NCI-H526 (cell line): ENCODE results near the gene DCAF8L2.
"Not testable (repeated sequence)": the region's sequence is repeated elsewhere in the genome, so short reads cannot be mapped to it uniquely, and the experiment has no call there.

ENCODE experiments used
- DNase-seq, 2 experiments: peaks; one replicate each; lab custom pipeline; 2025; lab: John Stamatoyannopoulos, UW

The DCAF8L2 gene

DNA sequence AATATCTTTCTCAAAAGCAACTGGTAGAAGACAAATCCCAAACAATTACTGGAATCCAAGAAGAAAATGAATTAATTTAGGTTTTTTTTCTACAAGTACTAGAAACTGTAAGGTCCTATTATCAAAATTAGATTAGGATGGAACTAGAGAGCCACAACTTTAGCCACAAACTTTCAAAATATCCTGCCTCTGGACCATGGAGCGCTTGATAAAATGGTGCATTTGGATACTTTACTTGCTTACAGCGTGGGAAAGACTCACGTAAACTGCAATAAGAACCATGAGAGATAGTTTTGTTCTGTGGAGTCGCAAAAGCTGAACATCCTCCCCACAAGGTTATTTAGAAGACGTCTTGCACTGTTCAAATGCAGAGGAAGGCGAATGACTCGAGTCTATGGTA is at the start of gene DCAF8L2:
DCAF8L2 (plus strand) TSS at position 301 of the 400 bp plus-strand sequence. CDS start 156,552 bp downstream, outside the sequence.
- no peak for DNase-seq

DNA sequence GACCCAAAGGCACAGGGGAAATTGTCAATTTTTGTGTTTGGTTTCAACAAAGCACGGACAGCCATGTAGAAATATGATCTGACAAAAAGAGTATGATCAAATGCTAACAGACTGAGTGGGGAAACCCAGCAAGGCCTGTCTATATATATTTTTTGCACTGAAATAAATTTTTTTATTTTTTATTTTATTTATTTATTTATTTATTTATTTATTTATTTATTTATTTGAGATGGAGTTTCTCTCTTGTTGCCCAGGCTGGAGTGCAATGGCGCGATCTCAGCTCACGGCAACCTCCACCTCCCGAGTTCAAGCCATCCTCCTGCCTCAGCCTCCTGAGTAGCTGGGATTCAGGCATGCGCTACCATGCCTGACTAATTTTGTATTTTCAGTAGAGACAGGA is 49.0 kb upstream of the DCAF8L2 start:
- not testable (repeated sequence) for DNase-seq

DNA sequence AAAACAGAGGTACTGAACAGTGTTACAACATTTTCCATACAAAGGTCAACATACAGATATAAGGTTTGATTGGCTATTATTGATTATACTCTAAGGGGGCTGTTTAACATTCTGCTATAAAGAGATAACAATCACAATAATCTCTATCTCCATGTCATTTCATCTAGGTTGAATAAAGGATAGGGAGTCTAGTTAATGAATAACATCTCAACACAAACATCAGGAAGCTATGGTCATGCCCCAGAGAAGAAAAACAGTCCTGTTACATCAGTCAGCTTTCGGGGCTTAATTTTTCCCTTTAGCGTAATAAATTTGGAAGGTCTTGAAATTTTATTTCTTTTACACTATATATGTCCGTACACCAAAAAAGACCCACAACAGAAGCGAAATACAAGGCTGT is 41.5 kb upstream of the DCAF8L2 start:
- no peak for DNase-seq

DNA sequence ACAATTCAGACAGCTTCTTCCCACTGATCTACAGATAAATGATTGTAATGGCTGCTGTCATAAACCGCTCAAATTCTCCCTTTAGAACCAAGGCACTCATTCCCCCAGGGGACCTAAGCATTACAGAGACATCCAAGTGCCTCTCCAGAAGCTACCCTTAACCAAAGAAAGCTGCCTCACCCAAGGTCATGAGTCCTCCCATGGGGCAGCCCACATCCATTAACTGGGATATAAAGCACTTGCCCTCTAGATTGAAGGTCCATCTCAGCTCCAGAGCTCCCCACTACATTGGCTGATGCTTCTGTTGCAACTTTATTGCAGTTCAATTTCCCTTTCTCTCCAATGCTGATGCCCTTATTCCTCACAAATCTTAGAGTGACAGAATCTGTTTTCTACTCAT is 40.5 kb upstream of the DCAF8L2 start:
- no peak for DNase-seq

DNA sequence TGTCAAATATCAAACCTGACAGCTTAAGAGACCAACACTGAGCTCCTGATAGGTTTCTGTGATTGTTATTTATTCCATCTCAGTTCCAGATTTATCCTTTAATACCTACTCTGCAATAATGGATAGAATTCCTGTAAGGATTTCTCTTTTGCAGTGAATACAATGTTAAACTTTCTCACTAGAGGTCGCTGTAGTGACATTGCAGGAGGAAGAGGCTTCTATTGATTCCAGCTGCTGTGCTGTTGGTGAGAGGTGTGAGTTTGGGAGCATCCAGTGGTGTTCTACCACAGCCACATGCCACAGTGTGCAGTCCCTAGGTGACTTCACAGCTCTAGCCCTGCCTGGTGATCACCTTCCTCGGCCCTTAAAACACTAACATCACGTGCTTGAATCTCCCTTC is 34.6 kb upstream of the DCAF8L2 start:
- DNase-seq, result peak; percentile 47 to 66

DNA sequence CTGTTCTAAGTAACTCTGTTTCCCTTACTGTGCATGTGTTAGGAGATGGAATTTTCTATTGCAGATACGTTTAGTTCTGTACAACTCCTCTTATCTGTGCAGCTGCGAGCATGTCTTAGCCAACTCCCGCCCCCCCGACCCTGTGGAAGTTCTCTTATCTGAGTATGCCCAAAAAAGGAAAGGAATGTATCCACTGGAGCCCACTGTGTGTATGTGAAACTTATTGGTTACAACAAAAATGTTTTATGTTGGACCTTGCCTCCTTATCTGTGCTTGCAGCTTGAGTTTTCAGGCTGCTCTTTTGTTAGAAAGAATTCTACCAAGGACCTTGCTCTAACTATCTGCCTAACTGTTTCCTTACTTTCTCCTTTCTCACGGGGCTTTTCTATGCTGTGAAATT is 24.2 kb upstream of the DCAF8L2 start:
- DNase-seq, result no peak

DNA sequence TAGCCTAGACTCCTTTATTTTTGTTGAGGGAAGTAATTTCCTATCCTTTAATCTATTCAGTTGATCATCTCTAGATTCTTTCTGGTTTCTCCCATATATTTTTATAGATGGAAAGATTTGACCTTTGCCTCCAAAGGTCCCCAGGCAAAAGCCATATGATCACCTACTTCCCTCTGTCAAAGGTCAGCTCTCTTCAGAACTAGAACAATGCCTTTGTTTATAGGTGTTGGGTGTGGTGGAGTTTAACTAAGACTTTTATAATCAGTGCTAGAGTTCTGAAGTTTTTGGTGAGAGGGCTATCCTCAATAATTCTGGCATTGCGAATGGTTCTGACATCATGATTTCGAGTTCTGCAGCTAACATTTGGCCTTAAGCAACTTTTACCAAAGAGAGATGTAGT is 19.0 kb upstream of the DCAF8L2 start:
- DNase-seq, result no peak

DNA sequence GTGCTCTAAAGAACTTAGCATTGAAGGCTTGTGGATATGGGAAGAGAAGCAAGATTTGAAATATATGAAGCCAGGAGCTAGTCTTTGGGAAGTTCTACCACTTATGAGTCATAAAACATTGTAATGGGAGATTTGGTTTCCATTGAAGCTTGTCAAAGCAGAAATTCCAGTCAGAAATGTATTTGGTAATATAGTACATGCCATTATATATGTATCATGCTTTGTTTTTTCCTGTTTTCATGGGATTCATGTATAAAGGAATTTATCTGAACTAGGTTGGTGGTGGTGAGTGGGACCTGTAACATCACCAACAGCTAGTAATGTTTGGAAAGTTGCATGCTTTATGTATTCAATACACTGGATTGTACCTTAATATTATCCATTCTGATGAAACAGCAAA is 14.6 kb upstream of the DCAF8L2 start:
- DNase-seq, result no peak

DNA sequence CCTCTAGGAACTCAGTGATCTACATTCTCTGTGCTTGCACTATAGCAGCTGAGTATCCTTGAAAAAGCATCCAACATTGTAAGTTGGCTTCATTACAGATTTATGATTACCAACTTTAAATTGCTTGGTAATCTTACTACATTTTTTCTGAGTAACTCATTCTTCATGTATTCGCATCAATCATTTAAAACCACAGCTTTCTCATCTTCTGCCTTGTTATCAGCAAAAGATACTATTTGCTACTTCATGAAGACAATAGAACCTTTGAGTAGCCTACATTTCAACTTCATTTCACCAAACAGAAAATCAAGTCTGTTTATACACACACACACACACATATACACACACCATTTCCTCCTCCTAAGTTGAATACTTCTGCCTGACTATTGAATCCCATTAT is 6.2 kb upstream of the DCAF8L2 start:
- no peak for DNase-seq

DNA sequence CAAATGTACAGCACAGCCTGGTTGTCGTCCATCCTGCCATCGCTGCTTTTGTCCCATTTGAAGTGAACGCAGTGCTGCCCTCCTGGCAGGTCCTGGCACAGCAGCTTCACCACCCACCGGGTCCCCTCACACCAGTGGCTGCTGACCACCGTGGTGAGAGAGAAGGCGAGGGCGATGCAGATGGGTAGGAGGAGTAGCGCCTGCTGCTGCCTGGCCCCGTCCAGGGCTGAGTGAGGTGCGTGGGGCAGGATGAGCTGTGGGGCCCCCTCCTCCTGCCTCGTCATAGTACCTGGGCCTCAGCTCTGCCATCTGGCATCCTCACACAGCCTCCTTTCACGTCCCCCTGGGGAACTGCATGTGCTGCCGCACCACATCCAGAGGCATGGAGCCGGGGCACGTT is 1.8 kb downstream of the DCAF8L2 start:
- no peak for DNase-seq

DNA sequence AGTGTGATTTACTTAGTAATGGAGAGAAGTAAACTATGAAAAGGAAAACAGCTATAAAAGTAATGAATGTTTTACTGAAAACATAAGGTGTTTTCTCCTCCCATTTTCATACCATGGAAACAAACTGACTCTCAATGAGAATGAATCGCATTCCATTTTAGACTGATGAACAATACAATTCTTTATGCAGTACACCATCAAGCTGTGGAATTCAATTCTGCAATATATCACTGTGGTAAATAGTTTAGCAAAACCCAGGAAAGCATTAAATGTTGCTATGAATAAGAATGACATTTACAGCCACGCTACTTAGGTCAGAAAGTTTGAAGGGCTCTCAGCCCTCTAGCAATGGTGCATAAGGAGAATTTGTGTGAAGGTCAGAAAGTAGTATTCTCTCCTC is 7.4 kb downstream of the DCAF8L2 start:
- DNase-seq, result no peak

DNA sequence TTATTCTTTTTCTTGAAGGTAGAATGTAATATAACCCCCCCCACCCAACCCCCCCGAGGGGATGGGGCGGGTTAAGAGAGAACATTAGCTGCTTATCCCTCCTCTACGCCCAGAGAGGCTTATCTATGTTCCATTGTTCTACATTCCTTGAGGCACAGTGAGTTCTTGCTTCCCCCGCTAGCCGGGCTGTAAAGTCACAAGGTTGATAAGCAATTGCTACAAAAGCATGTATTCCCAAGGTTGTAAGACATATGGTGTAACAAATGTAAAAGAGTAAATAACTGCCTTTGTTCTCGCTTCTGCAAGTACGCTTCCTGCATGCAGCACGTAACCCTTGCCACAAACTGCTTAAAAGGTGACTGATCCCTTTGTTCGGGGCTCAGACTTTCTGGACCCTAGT is 8.2 kb downstream of the DCAF8L2 start:
- DNase-seq, result no peak

DNA sequence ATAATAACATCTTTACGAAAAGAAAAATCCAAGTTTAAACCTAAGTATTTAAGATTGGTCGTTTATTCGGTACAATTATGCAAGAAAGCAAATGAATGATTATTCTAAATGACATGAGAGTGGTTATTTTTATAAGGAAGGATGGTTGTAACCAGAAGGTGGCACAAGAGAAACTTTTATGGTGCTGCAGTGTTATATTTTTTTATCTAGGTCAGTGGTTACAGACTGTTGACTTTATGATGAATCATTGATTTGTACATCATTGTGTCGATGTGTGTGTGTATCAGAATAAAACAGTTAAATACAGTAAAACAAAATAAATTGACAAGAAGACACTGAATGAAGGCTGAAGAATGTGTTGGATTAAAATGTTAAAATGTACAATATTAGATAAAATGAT is 9.8 kb downstream of the DCAF8L2 start:
- DNase-seq, result no peak

DNA sequence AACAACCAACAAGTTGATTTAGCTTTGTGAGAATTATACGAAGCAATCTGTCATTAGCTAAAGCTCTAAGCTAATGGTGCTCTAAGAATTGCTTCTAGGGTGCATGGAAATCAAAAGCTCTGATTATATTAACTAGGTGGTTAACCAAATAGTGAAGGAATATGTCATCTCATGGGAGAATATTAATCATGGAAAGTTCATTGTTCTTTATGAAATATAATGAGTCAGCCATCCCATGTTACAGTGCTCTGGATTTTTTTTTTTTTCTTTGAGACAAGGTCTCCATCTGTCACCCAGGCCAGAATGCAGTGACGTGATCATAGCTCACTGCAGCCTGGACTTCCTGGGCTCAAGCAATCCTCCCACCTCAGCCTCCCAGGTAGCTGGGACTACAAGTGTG is 10.5 kb downstream of the DCAF8L2 start:
- DNase-seq, result no peak

DNA sequence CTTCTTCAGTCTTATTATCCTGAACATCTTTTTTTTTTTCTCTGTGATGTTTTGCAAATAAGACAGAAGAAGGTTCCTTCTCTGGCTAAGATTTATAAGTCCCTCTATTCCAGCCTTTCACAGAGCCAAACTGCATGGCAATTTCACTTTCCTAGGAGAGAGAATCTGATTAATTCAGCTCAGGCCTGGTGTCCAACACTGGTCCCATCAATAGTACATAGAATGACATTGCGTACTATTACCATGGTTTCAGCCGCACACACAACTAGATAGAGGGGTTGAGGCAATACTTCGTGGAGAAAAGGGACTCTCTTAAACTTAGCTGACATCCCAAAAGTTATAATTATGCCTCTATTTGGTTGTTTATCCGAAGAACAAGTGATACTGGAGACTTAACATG is 18.5 kb downstream of the DCAF8L2 start:
- no peak for DNase-seq

DNA sequence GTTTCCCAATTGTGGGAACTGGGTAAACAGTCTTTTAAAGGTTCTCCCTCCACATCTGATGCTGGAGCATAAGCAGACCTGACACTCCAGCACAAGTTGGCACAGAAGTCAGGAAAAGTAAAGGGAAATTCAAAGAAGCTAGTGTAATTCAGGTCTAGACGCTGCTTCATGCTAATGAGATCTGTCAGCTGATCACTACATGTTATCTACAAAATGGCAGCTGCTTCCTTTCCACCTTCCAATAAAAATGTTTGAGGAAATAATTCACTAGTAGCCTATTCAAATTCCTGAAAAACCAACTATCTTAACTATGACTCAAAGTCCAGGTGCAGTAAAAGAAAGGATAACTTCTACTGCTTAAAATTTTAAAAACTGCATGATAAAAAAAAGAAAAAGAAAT is 29.3 kb downstream of the DCAF8L2 start:
- no peak for DNase-seq

DNA sequence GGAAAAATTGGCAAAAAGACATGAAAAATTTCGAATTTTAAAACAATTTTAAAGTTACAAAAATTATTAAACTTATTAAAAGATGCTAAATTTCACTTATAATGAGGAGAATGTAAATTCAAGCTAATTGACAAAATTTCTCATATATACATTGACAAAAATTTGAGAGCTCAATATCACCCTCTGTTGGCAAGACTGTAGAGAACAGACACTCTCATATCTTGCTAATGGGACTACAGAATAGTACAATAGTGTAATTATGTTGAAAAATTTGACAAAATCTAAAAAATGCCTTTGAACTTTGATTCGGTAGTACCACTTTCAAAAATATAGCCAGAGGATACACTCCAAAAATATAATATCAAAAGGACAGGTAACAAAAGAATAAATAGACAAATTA is 29.8 kb downstream of the DCAF8L2 start:
- DNase-seq, result peak in 1 of 2 experiments; percentile 37

DNA sequence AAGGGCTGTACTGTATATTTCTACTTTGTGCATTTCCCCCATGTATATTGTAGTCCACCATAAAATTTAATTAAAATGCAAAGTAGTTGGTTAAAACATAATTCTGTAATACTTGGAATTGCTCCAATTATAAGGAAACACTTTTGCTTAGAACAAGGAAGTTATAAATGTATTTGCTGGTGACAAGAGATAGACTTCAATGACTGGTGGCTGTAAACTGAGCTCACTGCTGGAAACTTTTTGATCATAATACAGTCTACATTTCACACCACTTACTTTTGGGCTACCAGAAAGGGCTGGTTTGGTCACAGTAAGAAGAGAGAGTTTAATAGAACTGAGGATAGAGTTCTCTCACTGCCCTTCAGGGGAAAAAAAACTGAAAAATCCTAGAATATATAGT is 32.7 kb downstream of the DCAF8L2 start:
- DNase-seq, result no peak

DNA sequence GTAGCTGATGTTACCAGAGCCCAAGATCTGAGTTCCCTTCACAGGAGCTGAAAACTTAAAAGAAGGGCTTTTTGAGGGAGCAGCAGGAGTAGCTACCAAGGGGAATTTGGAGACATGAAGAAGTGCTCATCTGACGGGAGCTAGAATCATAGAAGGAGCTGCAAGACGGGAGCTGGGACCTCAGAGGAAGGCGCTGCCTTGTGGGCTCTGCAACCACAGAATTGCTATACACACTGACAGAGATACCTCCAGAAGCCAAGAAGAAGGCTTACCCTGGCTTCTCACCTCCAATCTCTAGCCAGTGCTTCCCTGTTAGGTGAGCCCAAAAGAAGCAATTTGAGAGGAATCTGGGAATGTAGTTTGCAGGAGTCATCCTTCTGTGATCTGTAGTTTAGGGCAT is 35.9 kb downstream of the DCAF8L2 start:
- no peak for DNase-seq

DNA sequence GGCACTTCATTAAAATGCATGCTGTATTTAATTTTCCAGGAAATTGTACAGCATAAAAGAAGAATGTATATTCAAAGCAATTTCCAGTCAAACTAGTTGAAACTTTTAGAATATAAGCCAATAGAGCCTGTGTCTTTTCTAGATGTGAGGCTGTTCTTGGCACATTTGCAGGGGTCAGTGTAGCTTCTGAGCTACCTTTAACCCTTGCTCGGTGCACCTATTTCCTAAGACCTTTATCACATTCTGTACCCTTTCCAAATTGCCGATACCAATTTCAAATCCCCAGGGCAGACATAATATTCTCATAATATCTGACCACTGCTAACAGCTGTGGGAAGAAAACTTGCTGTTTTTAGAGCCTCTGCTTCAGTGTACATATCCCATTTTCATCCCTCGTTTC is 43.2 kb downstream of the DCAF8L2 start:
- DNase-seq, result no peak

DNA sequence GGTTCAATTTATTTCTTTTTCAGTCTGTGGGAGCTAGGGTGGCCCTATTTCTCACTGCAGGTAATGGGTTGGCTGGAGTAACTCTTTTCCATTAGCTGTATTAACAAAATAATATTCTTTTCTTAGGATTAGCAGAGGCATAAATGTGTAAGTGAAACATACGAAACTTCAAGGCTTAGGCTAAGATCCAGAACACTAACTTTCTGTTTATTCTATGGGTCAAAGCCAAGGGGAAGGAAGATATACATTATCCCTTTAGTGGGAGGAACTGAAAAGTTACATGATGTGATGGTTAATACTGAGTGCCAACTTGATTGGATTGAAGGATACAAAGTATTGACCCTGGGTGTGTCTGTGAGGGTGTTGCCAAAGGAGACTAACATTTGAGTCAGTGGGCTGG is 66.4 kb downstream of the DCAF8L2 start:
- DNase-seq, result no peak

DNA sequence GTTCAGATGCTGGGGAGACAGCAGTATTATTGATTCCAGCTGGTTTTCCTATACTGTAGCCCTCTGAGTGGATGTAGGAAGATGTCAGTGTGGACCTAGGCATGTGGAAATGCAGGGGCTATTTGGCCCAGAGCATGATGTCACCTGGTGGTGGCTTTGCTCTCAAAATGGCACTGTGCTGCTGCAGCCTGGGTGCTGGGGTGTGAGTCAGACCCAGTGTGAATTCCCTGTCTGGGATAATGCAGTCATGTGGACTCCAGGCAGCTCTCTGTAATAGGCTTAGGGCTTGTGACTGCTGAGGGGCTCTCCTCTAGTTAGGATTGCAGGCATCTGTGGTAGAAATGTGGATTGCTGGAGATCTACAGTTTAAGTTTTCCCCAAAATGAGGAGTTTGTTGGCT is 70.7 kb downstream of the DCAF8L2 start:
- no peak for DNase-seq

DNA sequence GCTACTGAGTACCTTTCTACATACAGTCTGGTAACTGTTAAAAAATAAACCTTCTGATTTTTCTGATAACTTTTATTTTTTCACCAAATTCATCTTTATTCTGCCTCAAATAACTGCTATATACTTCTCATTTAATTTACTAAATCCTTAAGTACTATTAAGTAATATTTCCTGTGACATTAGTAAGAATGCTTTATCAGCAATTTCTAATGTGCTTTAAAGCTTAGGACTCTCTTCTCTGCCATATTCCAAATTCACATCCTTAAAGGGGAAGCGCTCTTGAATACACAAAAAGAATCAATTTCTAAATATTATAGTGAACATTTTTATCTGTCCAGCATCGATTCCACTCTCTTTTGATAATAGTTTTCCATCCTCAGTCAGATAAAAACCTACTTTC is 81.1 kb downstream of the DCAF8L2 start:
- no peak for DNase-seq

DNA sequence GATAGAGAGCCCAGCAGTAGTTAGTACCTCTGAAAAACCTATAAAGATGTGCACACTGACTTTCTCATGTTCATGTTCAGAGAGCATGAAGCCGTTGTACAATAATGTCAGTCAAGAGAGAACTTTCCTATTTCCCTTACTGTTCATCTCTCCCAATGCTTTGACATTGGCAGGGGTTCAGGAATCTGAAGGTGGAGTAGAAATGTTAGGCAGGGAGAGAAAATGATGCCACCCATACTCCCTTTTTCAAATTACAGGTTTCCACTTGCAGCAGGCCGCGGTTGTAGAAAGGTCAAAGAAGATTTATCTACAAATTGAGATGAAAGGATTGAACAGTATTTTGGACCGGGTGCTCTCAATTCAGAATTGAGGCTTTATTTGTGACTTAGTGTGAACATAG is 84.3 kb downstream of the DCAF8L2 start:
- no peak for DNase-seq

DNA sequence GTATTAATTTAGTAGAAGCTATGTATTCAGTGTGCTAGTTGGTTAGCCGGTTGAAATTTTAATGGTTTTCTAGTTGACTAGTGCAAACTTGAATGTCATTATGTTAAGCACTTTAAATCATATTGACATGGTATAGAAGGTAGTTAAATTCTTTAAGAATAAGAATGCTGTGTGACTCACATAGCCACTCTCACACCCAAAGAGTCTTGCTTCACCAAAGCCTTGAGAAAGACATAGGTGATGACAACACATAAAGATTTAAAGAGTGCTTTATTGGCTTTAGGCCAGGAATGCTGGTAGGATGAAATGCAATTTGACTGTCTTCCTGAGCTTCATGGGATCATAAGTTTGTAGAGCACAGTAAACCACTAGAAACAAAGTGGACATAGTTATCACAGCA is 85.3 kb downstream of the DCAF8L2 start:
- no peak for DNase-seq
